Measurements from ENCODE around the gene MLF1.

DNA sequence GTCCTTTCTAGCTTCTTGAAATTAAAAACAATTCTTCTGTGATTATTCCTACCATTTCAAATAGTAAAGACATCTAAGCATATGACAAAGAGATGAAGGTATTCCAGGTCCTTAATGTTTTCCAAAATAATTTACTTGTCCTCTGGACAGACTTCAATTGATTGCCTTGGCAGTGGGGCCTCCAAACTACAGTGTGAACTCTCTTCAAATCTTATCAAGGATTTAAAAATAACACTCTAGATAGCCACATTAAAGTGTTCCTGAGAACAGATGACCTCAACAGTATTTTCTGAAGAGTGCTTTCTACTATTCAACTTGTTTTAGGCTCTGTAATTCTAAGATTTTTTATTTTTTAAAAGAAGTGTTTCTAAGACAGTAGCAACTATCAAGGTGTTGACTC, 7.9 kb upstream of the MLF1 start:
- TF ChIP-seq, protein P1, sequence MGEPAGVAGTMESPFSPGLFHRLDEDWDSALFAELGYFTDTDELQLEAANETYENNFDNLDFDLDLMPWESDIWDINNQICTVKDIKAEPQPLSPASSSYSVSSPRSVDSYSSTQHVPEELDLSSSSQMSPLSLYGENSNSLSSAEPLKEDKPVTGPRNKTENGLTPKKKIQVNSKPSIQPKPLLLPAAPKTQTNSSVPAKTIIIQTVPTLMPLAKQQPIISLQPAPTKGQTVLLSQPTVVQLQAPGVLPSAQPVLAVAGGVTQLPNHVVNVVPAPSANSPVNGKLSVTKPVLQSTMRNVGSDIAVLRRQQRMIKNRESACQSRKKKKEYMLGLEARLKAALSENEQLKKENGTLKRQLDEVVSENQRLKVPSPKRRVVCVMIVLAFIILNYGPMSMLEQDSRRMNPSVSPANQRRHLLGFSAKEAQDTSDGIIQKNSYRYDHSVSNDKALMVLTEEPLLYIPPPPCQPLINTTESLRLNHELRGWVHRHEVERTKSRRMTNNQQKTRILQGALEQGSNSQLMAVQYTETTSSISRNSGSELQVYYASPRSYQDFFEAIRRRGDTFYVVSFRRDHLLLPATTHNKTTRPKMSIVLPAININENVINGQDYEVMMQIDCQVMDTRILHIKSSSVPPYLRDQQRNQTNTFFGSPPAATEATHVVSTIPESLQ (CRISPR knock-in tag; IDR thresholded peaks at IDR 0.05): no peak
- TF ChIP-seq, protein P2, sequence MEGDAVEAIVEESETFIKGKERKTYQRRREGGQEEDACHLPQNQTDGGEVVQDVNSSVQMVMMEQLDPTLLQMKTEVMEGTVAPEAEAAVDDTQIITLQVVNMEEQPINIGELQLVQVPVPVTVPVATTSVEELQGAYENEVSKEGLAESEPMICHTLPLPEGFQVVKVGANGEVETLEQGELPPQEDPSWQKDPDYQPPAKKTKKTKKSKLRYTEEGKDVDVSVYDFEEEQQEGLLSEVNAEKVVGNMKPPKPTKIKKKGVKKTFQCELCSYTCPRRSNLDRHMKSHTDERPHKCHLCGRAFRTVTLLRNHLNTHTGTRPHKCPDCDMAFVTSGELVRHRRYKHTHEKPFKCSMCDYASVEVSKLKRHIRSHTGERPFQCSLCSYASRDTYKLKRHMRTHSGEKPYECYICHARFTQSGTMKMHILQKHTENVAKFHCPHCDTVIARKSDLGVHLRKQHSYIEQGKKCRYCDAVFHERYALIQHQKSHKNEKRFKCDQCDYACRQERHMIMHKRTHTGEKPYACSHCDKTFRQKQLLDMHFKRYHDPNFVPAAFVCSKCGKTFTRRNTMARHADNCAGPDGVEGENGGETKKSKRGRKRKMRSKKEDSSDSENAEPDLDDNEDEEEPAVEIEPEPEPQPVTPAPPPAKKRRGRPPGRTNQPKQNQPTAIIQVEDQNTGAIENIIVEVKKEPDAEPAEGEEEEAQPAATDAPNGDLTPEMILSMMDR (IDR thresholded peaks at IDR 0.05): no peak
- TF ChIP-seq, protein P3, sequence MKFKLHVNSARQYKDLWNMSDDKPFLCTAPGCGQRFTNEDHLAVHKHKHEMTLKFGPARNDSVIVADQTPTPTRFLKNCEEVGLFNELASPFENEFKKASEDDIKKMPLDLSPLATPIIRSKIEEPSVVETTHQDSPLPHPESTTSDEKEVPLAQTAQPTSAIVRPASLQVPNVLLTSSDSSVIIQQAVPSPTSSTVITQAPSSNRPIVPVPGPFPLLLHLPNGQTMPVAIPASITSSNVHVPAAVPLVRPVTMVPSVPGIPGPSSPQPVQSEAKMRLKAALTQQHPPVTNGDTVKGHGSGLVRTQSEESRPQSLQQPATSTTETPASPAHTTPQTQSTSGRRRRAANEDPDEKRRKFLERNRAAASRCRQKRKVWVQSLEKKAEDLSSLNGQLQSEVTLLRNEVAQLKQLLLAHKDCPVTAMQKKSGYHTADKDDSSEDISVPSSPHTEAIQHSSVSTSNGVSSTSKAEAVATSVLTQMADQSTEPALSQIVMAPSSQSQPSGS (CRISPR knock-in tag; IDR thresholded peaks at IDR 0.05; ENCODE audit: borderline replicate concordance, low read depth): no peak
- TF ChIP-seq, protein P4, sequence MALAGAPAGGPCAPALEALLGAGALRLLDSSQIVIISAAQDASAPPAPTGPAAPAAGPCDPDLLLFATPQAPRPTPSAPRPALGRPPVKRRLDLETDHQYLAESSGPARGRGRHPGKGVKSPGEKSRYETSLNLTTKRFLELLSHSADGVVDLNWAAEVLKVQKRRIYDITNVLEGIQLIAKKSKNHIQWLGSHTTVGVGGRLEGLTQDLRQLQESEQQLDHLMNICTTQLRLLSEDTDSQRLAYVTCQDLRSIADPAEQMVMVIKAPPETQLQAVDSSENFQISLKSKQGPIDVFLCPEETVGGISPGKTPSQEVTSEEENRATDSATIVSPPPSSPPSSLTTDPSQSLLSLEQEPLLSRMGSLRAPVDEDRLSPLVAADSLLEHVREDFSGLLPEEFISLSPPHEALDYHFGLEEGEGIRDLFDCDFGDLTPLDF (CRISPR knock-in tag; IDR thresholded peaks at IDR 0.05): no peak

All from WTC11 (cell line).